Measurements from ENCODE around the gene TBPL2. TPM values are rescaled to one million over a fixed set of nuclear protein-coding genes. Genes with fewer than 3 reads are reported as not detected.
"Not testable (repeated sequence)": the region's sequence is repeated elsewhere in the genome, so short reads cannot be mapped to it uniquely, and the experiment has no call there.

The TBPL2 gene
- total and polyA plus RNA-seq, 4 experiments from 2014 or later: not detected

GRCh38 chr14:55470025-55470424, 29.6 kb upstream of the TBPL2 start:
- no peak overlapping the region for H3K4me3 ChIP-seq (ENCODE audit: low read length in 2 of 2)
- no peaks in the 10 kb centered on the region for H3K4me1 ChIP-seq (ENCODE audit: insufficient read depth, low read length)
- H3K27ac ChIP-seq (ENCODE audit: low read depth, low read length): no peak overlapping the region
- intact Hi-C loops (cut with micrococcal nuclease): no loop called here
- POLR2A ChIA-PET (ENCODE audit: partially characterized antibody): no interaction called here
- CTCF ChIA-PET (ENCODE audit: partially characterized antibody): no interaction called here
- peaks cover 0 to 2% (median 0%) of the 10 kb centered on the region in 8 donors for H3K9me3 Mint-ChIP-seq
- no peaks in the 10 kb centered on the region for H3K27me3 ChIP-seq (ENCODE audit: insufficient read depth, low read length)
- no peak for DNase-seq
- H3K4me1 Mint-ChIP-seq: no peaks in the 10 kb centered on the region
- no peaks in the 10 kb centered on the region for H3K36me3 Mint-ChIP-seq
- H3K9me3 ChIP-seq (ENCODE audit: control insufficient read depth in 1 of 2, low read length in 2 of 2): no peaks in the 10 kb centered on the region
- H3K4me3 Mint-ChIP-seq: no peak overlapping the region
- peaks cover 0 to 3% of the 10 kb centered on the region in 2 donors for H3K27me3 Mint-ChIP-seq
- no peaks in the 10 kb centered on the region for H3K36me3 ChIP-seq (ENCODE audit: insufficient read depth, low read length)
- no peak overlapping the region for H3K27ac Mint-ChIP-seq

GRCh38 chr14:55467307-55467706, 26.9 kb upstream of the TBPL2 start:
- H3K4me1 Mint-ChIP-seq: no peaks in the 10 kb centered on the region
- CTCF ChIA-PET (ENCODE audit: partially characterized antibody): interaction anchor here (0.8 to 1.0 kb wide), 2 partner anchors 17 to 21 kb away, joined by 3 read pairs; no protein-coding TSS in a partner anchor
- H3K36me3 ChIP-seq (ENCODE audit: insufficient read depth, low read length): no peaks in the 10 kb centered on the region
- no peak for DNase-seq
- no peak overlapping the region for H3K4me3 ChIP-seq (ENCODE audit: low read length in 2 of 2)
- POLR2A ChIA-PET (ENCODE audit: partially characterized antibody): no interaction called here
- peaks cover 0 to 2% (median 0%) of the 10 kb centered on the region in 8 donors for H3K9me3 Mint-ChIP-seq
- intact Hi-C loops (cut with micrococcal nuclease): no loop called here
- H3K9me3 ChIP-seq (ENCODE audit: control insufficient read depth in 1 of 2, low read length in 2 of 2): no peaks in the 10 kb centered on the region
- H3K36me3 Mint-ChIP-seq: no peaks in the 10 kb centered on the region
- no peak overlapping the region for H3K27ac ChIP-seq (ENCODE audit: low read depth, low read length)
- H3K4me3 Mint-ChIP-seq: no peak overlapping the region
- H3K4me1 ChIP-seq (ENCODE audit: insufficient read depth, low read length): no peaks in the 10 kb centered on the region
- H3K27me3 Mint-ChIP-seq: peaks cover 3 to 4% of the 10 kb centered on the region in 2 donors
- no peak overlapping the region for H3K27ac Mint-ChIP-seq
- no peaks in the 10 kb centered on the region for H3K27me3 ChIP-seq (ENCODE audit: insufficient read depth, low read length)

GRCh38 chr14:55458800-55459515, 18.5 kb upstream of the TBPL2 start:
- Histone ChIP-seq H3K9me3 (ENCODE audit: control insufficient read depth in 1 of 2, low read length in 2 of 2) (no peaks in the 10 kb centered on the region), H3K4me3 (ENCODE audit: low read length in 2 of 2) (no peak overlapping the region), H3K4me1 (ENCODE audit: insufficient read depth, low read length) (no peaks in the 10 kb centered on the region), H3K27me3 (ENCODE audit: insufficient read depth, low read length) (no peaks in the 10 kb centered on the region), H3K27ac (ENCODE audit: low read depth, low read length) (no peak overlapping the region), H3K36me3 (ENCODE audit: insufficient read depth, low read length) (no peaks in the 10 kb centered on the region)
- Mint-ChIP-seq H3K27me3 (peaks cover 3 to 6% of the 10 kb centered on the region in 2 donors), H3K9me3 (peaks cover 0 to 2% (median 0%) of the 10 kb centered on the region in 8 donors), H3K36me3 (no peaks in the 10 kb centered on the region), H3K4me3 (no peak overlapping the region), H3K27ac (no peak overlapping the region), H3K4me1 (peaks cover 0 to 3% (median 0%) of the 10 kb centered on the region in 4 donors)
- no peak for DNase-seq
- POLR2A ChIA-PET (ENCODE audit: partially characterized antibody): no interaction called here
- CTCF ChIA-PET (ENCODE audit: partially characterized antibody): interaction anchor here (2.6 kb wide), 1 partner anchor 13 kb away, joined by 10 read pairs; no protein-coding TSS in a partner anchor
- intact Hi-C loops (cut with micrococcal nuclease): no loop called here

- Histone ChIP-seq H3K4me1 (ENCODE audit: insufficient read depth, low read length) (no peaks in the 10 kb centered on the region), H3K27ac (ENCODE audit: low read depth, low read length) (no peak overlapping the region), H3K9me3 (ENCODE audit: control insufficient read depth in 1 of 2, low read length in 2 of 2) (no peaks in the 10 kb centered on the region), H3K27me3 (ENCODE audit: insufficient read depth, low read length) (no peaks in the 10 kb centered on the region), H3K4me3 (ENCODE audit: low read length in 2 of 2) (no peak overlapping the region), H3K36me3 (ENCODE audit: insufficient read depth, low read length) (no peaks in the 10 kb centered on the region)
- no peaks in the 10 kb centered on the region for H3K36me3 Mint-ChIP-seq
- H3K27ac Mint-ChIP-seq: no peak overlapping the region
- H3K9me3 Mint-ChIP-seq: peaks cover 0 to 2% (median 0%) of the 10 kb centered on the region in 8 donors
- ChIA-PET CTCF (ENCODE audit: partially characterized antibody) (no interaction called here), POLR2A (ENCODE audit: partially characterized antibody) (no interaction called here)
- H3K4me3 Mint-ChIP-seq: no peak overlapping the region
- DNase-seq: no peak
- peaks cover 3 to 5% of the 10 kb centered on the region in 2 donors for H3K27me3 Mint-ChIP-seq
- intact Hi-C loops (cut with micrococcal nuclease): no loop called here
- peaks cover 0 to 3% (median 0%) of the 10 kb centered on the region in 4 donors for H3K4me1 Mint-ChIP-seq
Measured at GRCh38 chr14:55457496-55457895, 17.1 kb upstream of the TBPL2 start.

GRCh38 chr14:55456411-55456810, 16.0 kb upstream of the TBPL2 start:
- not testable (repeated sequence) for H3K27ac Mint-ChIP-seq; H3K27me3 ChIP-seq (ENCODE audit: insufficient read depth, low read length)

GRCh38 chr14:55454264-55455002, 14.0 kb upstream of the TBPL2 start:
- H3K4me3 Mint-ChIP-seq: no peak overlapping the region
- no peak for DNase-seq
- Histone ChIP-seq H3K9me3 (ENCODE audit: control insufficient read depth in 1 of 2, low read length in 2 of 2) (no peaks in the 10 kb centered on the region), H3K36me3 (ENCODE audit: insufficient read depth, low read length) (no peaks in the 10 kb centered on the region), H3K27ac (ENCODE audit: low read depth, low read length) (no peak overlapping the region), H3K4me3 (ENCODE audit: low read length in 2 of 2) (no peak overlapping the region), H3K27me3 (ENCODE audit: insufficient read depth, low read length) (no peaks in the 10 kb centered on the region), H3K4me1 (ENCODE audit: insufficient read depth, low read length) (no peaks in the 10 kb centered on the region)
- H3K27ac Mint-ChIP-seq: no peak overlapping the region
- H3K36me3 Mint-ChIP-seq: no peaks in the 10 kb centered on the region
- ChIA-PET POLR2A (ENCODE audit: partially characterized antibody) (no interaction called here), CTCF (ENCODE audit: partially characterized antibody) (interaction anchor here (2.3 kb wide), 1 partner anchor 9 kb away, joined by 13 read pairs; no protein-coding TSS in a partner anchor)
- H3K27me3 Mint-ChIP-seq: peaks cover 0 to 5% of the 10 kb centered on the region in 2 donors
- H3K9me3 Mint-ChIP-seq: peaks cover 0 to 2% (median 0%) of the 10 kb centered on the region in 8 donors
- peaks cover 0 to 3% (median 0%) of the 10 kb centered on the region in 4 donors for H3K4me1 Mint-ChIP-seq
- intact Hi-C loops (cut with micrococcal nuclease): no loop called here

More at GRCh38 chr14:55456411-55456810, 16.0 kb upstream of the TBPL2 start:
- H3K4me3 Mint-ChIP-seq; intact Hi-C loops (cut with micrococcal nuclease); H3K36me3 Mint-ChIP-seq; H3K27ac ChIP-seq (ENCODE audit: low read depth, low read length); H3K9me3 ChIP-seq (ENCODE audit: control insufficient read depth in 1 of 2, low read length in 2 of 2); DNase-seq; H3K4me1 ChIP-seq (ENCODE audit: insufficient read depth, low read length); H3K36me3 ChIP-seq (ENCODE audit: insufficient read depth, low read length); H3K4me3 ChIP-seq (ENCODE audit: low read length in 2 of 2); H3K9me3 Mint-ChIP-seq; H3K4me1 Mint-ChIP-seq; POLR2A ChIA-PET (ENCODE audit: partially characterized antibody); H3K27me3 Mint-ChIP-seq; CTCF ChIA-PET (ENCODE audit: partially characterized antibody): not testable (repeated sequence)

- Histone ChIP-seq H3K36me3 (ENCODE audit: insufficient read depth, low read length) (no peaks in the 10 kb centered on the region), H3K27ac (ENCODE audit: low read depth, low read length) (no peak overlapping the region), H3K9me3 (ENCODE audit: control insufficient read depth in 1 of 2, low read length in 2 of 2) (no peaks in the 10 kb centered on the region), H3K4me3 (ENCODE audit: low read length in 2 of 2) (no peak overlapping the region), H3K27me3 (ENCODE audit: insufficient read depth, low read length) (no peaks in the 10 kb centered on the region), H3K4me1 (ENCODE audit: insufficient read depth, low read length) (no peaks in the 10 kb centered on the region)
- ChIA-PET POLR2A (ENCODE audit: partially characterized antibody) (no interaction called here), CTCF (ENCODE audit: partially characterized antibody) (no interaction called here)
- H3K36me3 Mint-ChIP-seq: no peaks in the 10 kb centered on the region
- no peak overlapping the region for H3K4me3 Mint-ChIP-seq
- H3K9me3 Mint-ChIP-seq: no peaks in the 10 kb centered on the region
- intact Hi-C loops (cut with micrococcal nuclease): no loop called here
- no peak for DNase-seq
- no peaks in the 10 kb centered on the region for H3K4me1 Mint-ChIP-seq
- no peak overlapping the region for H3K27ac Mint-ChIP-seq
- H3K27me3 Mint-ChIP-seq: peaks cover 0 to 5% of the 10 kb centered on the region in 2 donors
Measured at GRCh38 chr14:55451950-55452349, 11.5 kb upstream of the TBPL2 start.
